Peyer's patch (tissue), 4 donors: ENCODE measurements around the gene NFS1.

Experiments
- CTCF ChIP-seq, 6 experiments: fragments of 450-650 bp in 4 of 6; fragments of 200-600 bp in 2 of 6; sonication (generic) in 1 of 6; IDR thresholded peaks; one replicate each; pipeline ENCODE4 v1.5.1; 2017 to 2019; ENCODE audit warnings: antibody characterized with exemption in 6 of 6, mild to moderate bottlenecking in 3 of 6, moderate library complexity in 1 of 6
- POLR2A ChIP-seq, 2 donors: fragments of 450-650 bp; IDR thresholded peaks; one replicate each; pipeline ENCODE4 v1.5.1; 2017; ENCODE audit warnings: antibody characterized with exemption in 2 of 2, mild to moderate bottlenecking in 2 of 2, moderate library complexity in 2 of 2

- TF ChIP-seq CTCF (IDR thresholded peaks at IDR 0.05) (no peak), POLR2A (IDR thresholded peaks at IDR 0.05) (no peak)
These were observed 3.1 kb upstream of the NFS1 start for GRCh38 chr20:35702051-35702823.
